Epithelial cell of esophagus (primary cell): ENCODE data around the gene RAB19.

Source experiments
- DNase-seq: peaks from one replicate; pipeline ENCODE4 v3.0.0; 2010; ENCODE audit warnings: low read depth
- H3K4me3 ChIP-seq: 2 replicates; pipeline ENCODE4 v1.5.1; 2011; ENCODE audit warnings: mild to moderate bottlenecking, low read length, control low read depth
- CTCF ChIP-seq: IDR thresholded peaks from 2 replicates; pipeline ENCODE4 v1.5.1; 2011; ENCODE audit warnings: low read depth, mild to moderate bottlenecking, low read length, control low read depth, inconsistent platforms; ENCODE audit not compliant: insufficient read depth; ENCODE audit errors: missing control alignments

The RAB19 gene

DNA sequence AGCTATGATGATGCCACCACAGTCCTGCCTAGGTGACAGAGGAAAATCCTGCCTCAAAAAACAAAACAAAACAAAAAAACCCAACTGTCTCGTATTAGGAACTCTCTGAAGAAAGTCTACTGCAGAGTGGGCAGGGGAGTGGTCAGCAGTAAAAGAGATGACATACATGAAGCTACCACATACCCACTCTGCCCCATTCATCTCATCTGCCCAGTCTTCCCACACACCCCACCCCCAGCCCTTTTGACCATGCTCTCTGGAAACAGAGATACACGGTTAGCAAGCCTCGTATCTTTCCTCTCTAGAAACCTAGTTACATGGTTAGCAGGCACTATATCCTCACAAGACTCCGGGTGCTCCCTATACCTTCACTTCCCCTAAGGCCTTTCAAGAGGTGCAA, 13.8 kb upstream of the RAB19 start:
- no peak overlapping the region for H3K4me3 ChIP-seq
- DNase-seq, result no peak
- no peak for TF ChIP-seq CTCF

- TF ChIP-seq CTCF, result no peak
- H3K4me3 ChIP-seq, result no peak overlapping the region
- DNase-seq, result no peak
These were observed 13.2 kb upstream of the RAB19 start for GRCh38 chr7:140390466-140391190.

DNA sequence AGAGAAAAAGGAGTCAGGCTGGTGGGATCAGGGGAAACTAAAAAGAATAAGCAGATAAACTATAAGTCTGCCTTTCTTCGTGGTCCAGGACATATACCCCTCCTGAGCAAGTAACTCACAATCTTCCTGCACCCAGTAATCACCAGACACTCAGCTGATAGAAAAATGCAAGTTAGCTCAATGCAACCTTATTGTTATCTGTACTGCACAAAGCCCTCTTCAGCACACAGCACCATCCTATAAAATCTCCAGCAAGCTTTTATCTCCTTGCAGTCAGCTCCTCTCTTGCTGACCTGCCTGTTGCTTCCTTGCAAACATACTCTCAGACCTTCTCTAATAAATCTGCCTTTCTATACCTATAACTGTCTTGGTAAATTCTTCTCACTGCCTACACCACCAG, 12.2 kb upstream of the RAB19 start:
- H3K4me3 ChIP-seq, result no peak overlapping the region
- DNase-seq, result no peak
- TF ChIP-seq CTCF, result no peak

GRCh38 chr7:140393756-140394306, 10.0 kb upstream of the RAB19 start:
- no peak overlapping the region for H3K4me3 ChIP-seq
- DNase-seq, result no peak
- TF ChIP-seq CTCF, result no peak

- peak within 1 kb of the TSS; percentile 82 for H3K4me3 ChIP-seq
- TF ChIP-seq CTCF, result no peak
These were observed 5.8 kb upstream of the RAB19 start, which contains the start of gene SLC37A3 for GRCh38 chr7:140397784-140398750. Gene SLC37A3 (minus strand): TSS chr7:140398530. CDS start chr7:140382526, 16,004 bp downstream.

DNA sequence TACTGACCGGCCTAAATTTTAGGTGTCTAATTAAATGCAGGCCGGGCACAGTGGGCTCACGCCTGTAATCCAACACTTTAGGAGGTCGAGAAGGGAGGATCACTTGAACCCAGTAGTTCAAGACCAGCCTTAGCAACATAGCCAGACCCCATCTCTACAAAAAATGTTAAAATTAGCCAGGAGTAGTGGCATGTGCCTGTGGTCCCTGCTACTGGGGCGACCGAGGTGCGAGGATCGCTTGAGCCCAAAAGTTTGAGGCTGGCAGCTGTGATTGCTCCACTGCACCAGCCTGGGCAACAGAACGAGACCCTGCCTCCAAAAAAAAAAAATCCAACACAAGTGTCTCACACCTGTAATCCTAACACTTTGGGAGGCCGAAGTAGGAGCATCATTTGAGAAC, 5.0 kb upstream of the RAB19 start:
- H3K4me3 ChIP-seq, result no peak overlapping the region
- TF ChIP-seq CTCF, result no peak
- no peak for DNase-seq

More at GRCh38 chr7:140397784-140398750, 5.8 kb upstream of the RAB19 start, which contains the start of gene SLC37A3:
- peak; percentile 87 for DNase-seq
